Rectal smooth muscle tissue (tissue), 1 donor: ENCODE measurements around the gene KLHL6.
"Not testable (repeated sequence)": the region's sequence is repeated elsewhere in the genome, so short reads cannot be mapped to it uniquely, and the experiment has no call there.

Source experiments
- H3K27ac ChIP-seq: one replicate; pipeline ENCODE4 v1.7.0; 2013; ENCODE audit warnings: low read depth, low read length, inconsistent platforms
- H3K27me3 ChIP-seq: one replicate; pipeline ENCODE4 v1.7.0; 2013; ENCODE audit warnings: low read length; ENCODE audit not compliant: control insufficient read depth, insufficient read depth
- H3K36me3 ChIP-seq: one replicate; pipeline ENCODE4 v1.7.0; 2013; ENCODE audit warnings: low read length; ENCODE audit not compliant: control insufficient read depth, insufficient read depth
- H3K4me1 ChIP-seq: one replicate; pipeline ENCODE4 v1.7.0; 2013; ENCODE audit warnings: low read length; ENCODE audit not compliant: control insufficient read depth, insufficient read depth
- H3K4me3 ChIP-seq: one replicate; pipeline ENCODE4 v1.7.0; 2013; ENCODE audit warnings: low read length
- H3K9ac ChIP-seq: one replicate; pipeline ENCODE4 v1.7.0; 2013; ENCODE audit warnings: low read length

The KLHL6 gene

DNA sequence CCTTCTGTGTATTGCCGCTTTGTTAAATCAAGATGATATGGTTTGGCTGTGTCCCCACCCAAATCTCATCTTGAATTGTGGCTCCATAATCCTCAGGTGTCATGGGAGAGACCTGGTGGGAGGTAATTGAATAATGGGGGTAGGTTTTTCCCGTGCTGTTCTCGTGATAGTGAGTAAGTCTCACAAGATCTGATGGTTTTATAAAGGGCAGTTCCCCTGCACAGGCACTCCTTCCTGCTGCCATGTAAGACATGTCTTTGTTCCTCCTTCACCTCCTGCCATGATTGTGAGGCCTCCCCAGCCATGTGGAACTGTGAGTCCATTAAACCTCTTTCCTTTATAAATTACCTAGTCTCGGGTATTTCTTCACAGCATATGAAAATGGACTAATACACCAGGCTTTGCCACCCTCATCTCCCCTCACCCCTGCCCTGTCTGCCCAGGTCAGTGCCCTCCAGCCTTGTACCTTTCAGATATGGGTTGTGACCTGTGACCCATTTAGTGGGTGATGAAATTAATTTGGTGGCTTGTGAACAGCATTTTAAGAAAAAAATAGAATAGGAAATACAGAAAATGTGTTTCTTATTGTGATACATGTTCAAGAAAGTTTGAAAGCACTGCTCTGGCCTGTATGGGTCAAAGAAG lies 71.0 kb downstream of the KLHL6 start:
- Histone ChIP-seq H3K36me3 (no peaks in the 10 kb centered on the region), H3K27me3 (no peaks in the 10 kb centered on the region), H3K9ac (no peak overlapping the region), H3K27ac (no peak overlapping the region), H3K4me1 (no peaks in the 10 kb centered on the region), H3K4me3 (no peak overlapping the region)

DNA sequence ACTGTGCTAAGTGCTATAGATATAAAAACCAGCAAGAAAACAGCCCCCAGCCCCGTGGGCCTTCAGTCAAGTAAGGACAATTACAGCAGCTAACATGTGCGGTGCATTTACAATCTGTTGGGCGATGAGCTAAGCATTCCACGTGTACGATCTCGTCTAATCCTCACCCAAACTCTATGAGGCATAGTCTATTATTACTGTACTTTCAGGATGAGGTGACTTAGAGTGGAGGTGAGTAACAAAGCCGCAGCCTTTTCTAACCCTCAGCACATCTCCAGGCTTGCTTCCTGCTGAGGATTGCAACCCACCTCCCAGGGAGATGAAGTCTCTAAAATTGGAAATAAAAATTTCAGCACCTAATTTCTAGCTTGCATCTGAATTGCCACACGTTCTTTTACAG lies 73.9 kb downstream of the KLHL6 start:
- Histone ChIP-seq H3K36me3 (no peaks in the 10 kb centered on the region), H3K27ac (no peak overlapping the region), H3K4me3 (no peak overlapping the region)

DNA sequence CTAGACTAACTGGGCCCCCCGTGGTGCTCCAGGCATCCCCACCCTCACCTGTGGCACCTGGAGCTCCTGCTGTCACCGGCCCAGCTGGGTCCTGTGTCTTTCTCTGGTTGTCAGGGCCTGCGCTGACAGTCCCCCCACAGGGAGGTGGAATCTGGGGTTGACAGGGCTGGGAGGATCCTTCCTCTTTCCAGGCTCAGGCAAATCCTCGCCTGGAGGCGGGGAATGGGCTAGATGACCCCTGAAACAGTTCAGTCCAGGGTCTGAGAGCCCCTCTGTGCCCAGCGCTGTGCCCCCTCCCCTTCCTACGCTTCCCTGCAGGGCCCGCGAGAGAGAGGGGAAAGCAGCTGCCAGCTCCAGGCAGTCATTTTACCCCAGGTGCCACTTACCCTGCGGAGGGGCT lies 77.0 kb downstream of the KLHL6 start:
- H3K4me3 ChIP-seq, result no peak overlapping the region
- H3K36me3 ChIP-seq, result no peaks in the 10 kb centered on the region
- H3K27ac ChIP-seq, result no peak overlapping the region
- H3K4me1 ChIP-seq, result no peaks in the 10 kb centered on the region
- no peaks in the 10 kb centered on the region for H3K27me3 ChIP-seq
- no peak overlapping the region for H3K9ac ChIP-seq

More for the DNA sequence above, 73.9 kb downstream of the KLHL6 start:
- Histone ChIP-seq H3K4me1 (no peaks in the 10 kb centered on the region), H3K27me3 (no peaks in the 10 kb centered on the region), H3K9ac (no peak overlapping the region)

- Histone ChIP-seq H3K27me3 (no peaks in the 10 kb centered on the region), H3K4me1 (no peaks in the 10 kb centered on the region), H3K36me3 (no peaks in the 10 kb centered on the region), H3K4me3 (no peak overlapping the region), H3K27ac (no peak overlapping the region), H3K9ac (no peak overlapping the region)
These were observed 77.6 kb downstream of the KLHL6 start for GRCh38 chr3:183477801-183478456.

DNA sequence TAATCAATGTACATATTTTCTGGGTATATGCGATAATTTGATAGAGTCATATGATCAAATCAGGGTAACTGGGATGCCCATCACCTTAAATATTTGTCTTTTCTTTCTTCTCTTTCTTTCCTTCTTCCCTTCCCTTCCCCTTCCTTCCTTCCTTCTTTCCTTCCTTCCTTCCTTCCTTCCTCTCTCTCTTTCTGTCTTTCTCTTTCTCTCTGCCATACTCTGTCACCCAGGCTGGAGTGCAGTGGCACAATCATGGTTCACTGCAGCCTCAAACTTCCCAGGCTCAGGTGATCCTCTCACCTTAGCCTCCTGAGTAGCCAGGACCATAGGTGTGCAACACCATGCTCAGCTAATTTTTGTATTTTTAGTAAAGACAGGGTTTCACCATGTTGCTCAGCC lies 79.7 kb downstream of the KLHL6 start:
- not testable (repeated sequence) for H3K4me3 ChIP-seq, H3K36me3 ChIP-seq, H3K4me1 ChIP-seq, H3K27ac ChIP-seq, H3K9ac ChIP-seq, H3K27me3 ChIP-seq

DNA sequence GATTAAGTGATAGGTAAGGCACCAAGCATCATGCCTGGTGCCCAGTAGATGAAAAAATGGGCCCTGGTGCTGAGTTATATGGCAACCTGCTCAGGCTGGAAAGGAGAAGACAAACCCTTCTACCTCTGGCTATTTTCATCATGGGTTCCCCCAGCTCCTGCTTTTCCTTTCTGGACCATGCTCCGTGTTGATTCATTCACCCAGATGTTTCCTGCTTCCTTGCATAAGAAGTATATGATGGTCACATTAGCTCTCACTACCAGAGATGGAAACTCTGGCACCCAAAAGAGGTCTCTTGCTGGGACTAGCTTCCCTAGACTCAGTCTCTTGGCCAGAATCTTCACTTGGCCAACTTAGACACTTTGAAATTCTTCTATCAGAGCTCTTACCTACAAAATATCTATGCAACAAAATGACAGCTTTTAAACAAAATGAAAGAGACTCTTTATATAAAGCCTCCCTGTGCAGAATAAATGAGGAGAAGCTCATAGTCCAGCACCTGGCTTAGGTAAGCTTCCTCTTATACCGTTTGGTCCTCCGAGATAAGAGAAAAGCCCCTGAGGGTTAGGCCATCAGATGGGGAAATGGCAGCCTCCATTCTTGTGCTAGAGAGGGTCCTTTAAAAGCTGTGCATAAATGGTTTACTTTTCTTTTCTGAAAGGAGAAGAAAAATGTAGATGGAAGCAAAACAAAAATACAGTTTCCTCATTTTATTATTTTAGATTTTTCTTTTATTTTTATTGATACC lies 80.3 kb downstream of the KLHL6 start:
- H3K27ac ChIP-seq, result no peak overlapping the region
- no peak overlapping the region for H3K9ac ChIP-seq
- H3K27me3 ChIP-seq, result no peaks in the 10 kb centered on the region
- no peaks in the 10 kb centered on the region for H3K36me3 ChIP-seq
- no peak overlapping the region for H3K4me3 ChIP-seq
- H3K4me1 ChIP-seq, result no peaks in the 10 kb centered on the region

- Histone ChIP-seq H3K27me3 (no peaks in the 10 kb centered on the region), H3K4me1 (no peaks in the 10 kb centered on the region), H3K27ac (no peak overlapping the region), H3K9ac (no peak overlapping the region), H3K36me3 (no peaks in the 10 kb centered on the region), H3K4me3 (no peak overlapping the region)
These were observed 81.5 kb downstream of the KLHL6 start for GRCh38 chr3:183473969-183474368.

DNA sequence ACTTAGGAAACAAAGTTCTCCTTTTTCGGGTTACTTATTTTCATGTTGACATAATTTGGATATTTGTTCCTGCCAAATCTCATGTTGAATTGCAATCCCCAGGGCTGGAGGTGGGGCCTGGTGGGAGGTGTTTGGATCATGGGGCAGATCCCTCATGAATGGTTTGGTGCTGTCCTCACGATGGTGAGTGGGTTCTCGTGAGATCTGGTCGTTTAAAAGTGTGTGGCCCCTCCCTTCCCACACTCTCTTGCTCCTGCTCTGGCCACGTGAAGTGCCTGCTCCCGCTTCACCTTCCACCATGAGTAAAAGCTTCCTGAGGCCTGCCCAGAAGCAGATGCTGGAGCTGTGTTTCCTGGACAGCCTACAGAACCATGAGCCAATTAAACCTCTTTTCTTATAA lies 83.4 kb downstream of the KLHL6 start:
- H3K36me3 ChIP-seq, result no peaks in the 10 kb centered on the region
- no peak overlapping the region for H3K9ac ChIP-seq
- H3K4me3 ChIP-seq, result no peak overlapping the region
- no peaks in the 10 kb centered on the region for H3K4me1 ChIP-seq
- H3K27ac ChIP-seq, result no peak overlapping the region
- no peaks in the 10 kb centered on the region for H3K27me3 ChIP-seq

DNA sequence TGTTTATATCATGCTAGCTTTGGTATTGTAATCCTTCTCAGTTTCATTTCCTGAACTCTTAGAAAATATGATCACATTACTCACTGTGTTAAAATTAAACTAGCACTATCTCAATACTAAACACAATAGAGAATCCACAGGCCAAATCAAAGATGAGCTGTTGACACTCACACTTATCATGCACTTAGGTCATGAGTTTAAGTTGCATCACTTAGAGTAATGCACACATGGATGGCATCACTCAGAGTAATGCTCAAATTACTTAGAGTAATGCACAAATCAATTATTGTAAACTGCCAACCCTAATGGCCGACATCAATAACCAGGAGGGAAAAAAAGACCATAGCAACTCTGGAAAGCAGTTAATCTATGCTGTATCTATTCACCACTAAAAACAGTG lies 87.1 kb downstream of the KLHL6 start:
- H3K27me3 ChIP-seq, result no peaks in the 10 kb centered on the region
- no peaks in the 10 kb centered on the region for H3K4me1 ChIP-seq
- no peaks in the 10 kb centered on the region for H3K36me3 ChIP-seq
- H3K9ac ChIP-seq, result no peak overlapping the region
- H3K27ac ChIP-seq, result no peak overlapping the region
- H3K4me3 ChIP-seq, result no peak overlapping the region

DNA sequence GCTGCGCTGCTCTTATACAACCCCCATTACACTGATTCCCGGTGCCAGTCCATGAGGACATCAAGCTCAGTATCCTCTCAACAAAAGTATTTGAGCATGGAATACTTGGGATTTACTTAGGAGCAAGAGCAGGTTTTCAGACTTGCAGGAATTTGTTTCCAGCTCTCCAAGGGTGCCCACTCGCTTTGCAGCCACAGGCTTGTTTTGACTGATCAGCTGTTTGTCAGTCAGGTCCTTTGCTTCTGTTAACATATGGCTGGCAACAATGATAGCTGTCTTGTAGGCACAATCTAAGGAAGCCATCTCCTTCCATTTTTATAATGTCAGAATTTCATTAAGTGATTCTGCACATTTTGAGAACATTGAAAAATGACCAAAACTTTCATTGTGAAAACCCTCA lies 88.9 kb downstream of the KLHL6 start:
- Histone ChIP-seq H3K4me1 (no peaks in the 10 kb centered on the region), H3K27me3 (no peaks in the 10 kb centered on the region), H3K4me3 (no peak overlapping the region), H3K36me3 (no peaks in the 10 kb centered on the region), H3K27ac (no peak overlapping the region), H3K9ac (no peak overlapping the region)

DNA sequence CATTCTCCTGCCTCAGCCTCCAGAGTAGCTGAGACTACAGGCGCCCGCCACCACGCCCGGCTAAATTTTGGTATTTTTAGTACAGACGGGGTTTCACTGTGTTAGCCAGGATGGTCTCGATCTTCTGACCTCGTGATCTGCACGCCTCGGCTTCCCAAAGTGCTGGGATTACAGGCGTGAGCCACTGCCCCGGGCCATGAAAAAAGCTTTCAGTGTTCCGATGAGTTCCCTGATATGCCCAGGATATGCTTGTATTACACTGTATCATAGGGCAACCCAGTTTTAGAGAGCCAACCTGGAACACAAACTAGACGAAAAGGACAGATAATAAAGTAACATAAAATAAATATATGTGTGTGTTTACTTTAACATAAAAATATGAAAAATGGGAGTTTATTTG lies 89.8 kb downstream of the KLHL6 start:
- H3K4me1 ChIP-seq, H3K27me3 ChIP-seq, H3K27ac ChIP-seq, H3K4me3 ChIP-seq, H3K36me3 ChIP-seq, H3K9ac ChIP-seq: not testable (repeated sequence)

DNA sequence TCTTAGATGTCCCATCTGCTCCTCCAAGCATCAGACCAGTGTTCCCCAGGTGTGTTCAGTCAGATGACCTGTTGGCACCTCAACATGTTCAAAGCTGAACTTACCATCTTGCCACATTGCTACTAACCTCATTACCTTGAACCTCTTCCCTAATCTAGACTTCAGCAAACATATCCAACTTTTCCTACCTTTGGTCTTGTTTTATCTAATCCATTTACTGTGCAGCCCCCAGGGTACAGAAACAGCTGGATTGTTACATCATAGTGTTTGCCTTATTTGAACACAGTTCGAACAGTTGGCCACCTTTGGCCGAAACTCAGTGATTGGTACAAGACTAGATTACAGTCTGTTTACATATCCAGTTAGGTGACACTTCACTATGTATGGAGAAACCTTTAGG lies 91.0 kb downstream of the KLHL6 start:
- H3K36me3 ChIP-seq, result no peaks in the 10 kb centered on the region
- H3K27ac ChIP-seq, result no peak overlapping the region
- H3K4me3 ChIP-seq, result no peak overlapping the region
- H3K27me3 ChIP-seq, result no peaks in the 10 kb centered on the region
- no peaks in the 10 kb centered on the region for H3K4me1 ChIP-seq
- no peak overlapping the region for H3K9ac ChIP-seq
